CD4-positive, alpha-beta T cell treated with Interleukin-2 at 100 ng/mL for 4 hours (primary cell): ENCODE results near the gene ARHGEF37.

Experiments
- DNase-seq: peaks from one replicate; pipeline ENCODE4 v3.0.0-alpha.2; 2020; ENCODE audit warnings: low spot score

ARHGEF37 gene

GRCh38 chr5:149675610-149676201 lies 94.4 kb downstream of the ARHGEF37 start:
- DNase-seq = no peak

GRCh38 chr5:149677731-149678130 lies 96.4 kb downstream of the ARHGEF37 start:
- peak; percentile 2 for DNase-seq

GRCh38 chr5:149679876-149680809 lies 98.8 kb downstream of the ARHGEF37 start:
- no peak for DNase-seq

- DNase-seq = no peak
Observed at GRCh38 chr5:149680810-149681221, 99.5 kb downstream of the ARHGEF37 start.

- DNase-seq = no peak
Observed at GRCh38 chr5:149681252-149681651, 100.0 kb downstream of the ARHGEF37 start.

GRCh38 chr5:149681922-149682321 lies 100.6 kb downstream of the ARHGEF37 start:
- no peak for DNase-seq

- DNase-seq = no peak
Observed at GRCh38 chr5:149682532-149683075, 101.3 kb downstream of the ARHGEF37 start.

- DNase-seq = no peak
Observed at GRCh38 chr5:149683964-149684363, 102.7 kb downstream of the ARHGEF37 start.

- DNase-seq = no peak
Observed at GRCh38 chr5:149684371-149684770, 103.1 kb downstream of the ARHGEF37 start.
